ENCODE data around the gene DYNC1H1.

Gene DYNC1H1

DNA sequence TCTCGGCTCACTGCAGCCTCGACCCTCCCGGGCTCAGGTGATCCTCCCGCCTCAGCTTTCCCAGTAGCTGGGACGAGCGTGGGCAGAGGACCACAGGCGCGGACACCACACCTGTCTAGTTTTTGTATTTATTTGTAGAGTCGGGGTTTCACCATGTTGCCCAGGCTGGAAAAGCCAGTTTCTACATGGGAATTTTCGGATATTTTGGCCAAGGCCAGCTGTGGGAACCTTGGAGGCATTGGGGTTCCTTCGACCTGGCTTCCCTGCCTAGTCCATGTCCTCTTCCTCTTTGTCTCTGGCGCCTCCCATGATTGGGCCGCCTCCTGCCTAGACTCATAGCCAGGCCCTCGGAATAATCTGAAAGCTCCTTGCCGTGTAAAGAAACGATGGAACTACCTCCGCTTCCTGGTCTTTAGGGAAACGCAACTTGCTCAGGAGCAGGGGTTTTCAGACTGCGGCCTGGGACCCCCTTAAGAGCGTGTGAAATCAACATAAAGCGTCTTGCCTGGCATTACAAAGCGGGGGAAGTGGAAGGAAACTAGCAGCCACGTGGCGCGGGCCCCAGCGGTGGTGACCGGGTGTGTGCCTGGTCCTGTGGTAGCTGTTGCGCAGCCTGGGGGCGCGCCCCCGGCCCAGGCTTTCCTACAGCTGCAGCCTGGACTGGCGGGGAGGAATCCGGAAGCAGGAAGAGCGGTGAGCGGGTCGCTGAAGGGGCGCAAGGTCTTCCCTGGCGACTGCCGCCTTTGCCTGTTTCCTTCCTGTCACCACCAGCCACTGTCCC lies 123.8 kb downstream of the DYNC1H1 start:
- peak in 1 of 2 donors; percentile 13 for DNase-seq (ENCODE audit: low read depth in 2 of 2)

DNA sequence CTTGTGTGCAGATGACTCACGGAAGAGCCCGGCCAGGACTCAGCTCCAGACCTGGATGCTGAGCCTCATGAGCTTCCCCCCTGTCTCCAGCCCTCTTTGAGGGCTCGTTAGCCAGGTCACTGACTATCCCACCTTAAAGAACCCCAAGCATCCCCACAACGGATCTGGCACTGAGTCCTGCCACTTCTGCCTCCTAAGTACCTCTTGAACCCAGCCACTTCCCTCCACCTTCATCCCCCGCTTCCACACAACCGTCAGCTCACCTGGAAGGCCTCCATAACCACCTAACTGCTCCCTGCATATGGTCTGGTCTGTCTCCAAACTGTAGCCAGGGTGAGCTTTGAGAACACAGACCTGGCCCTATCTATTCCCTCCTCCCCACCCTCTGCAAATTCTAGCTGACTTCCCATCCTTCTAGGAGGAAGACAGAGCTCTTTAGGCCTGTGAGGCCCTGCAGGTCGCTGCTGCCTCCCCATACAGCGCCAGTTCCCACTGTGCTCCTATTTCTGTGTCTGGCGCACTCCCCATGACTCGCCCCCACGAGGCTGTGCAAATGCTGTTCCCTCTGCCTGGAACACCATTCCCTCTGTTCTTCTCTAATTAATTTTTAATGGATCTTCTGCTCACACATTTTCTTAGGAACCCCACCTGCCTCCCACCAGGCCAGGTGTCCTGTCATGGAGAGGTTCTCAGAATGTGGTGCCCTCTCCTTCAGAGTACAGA lies 125.4 kb downstream of the DYNC1H1 start:
- no peak for DNase-seq (ENCODE audit: low read depth in 2 of 2)

DNA sequence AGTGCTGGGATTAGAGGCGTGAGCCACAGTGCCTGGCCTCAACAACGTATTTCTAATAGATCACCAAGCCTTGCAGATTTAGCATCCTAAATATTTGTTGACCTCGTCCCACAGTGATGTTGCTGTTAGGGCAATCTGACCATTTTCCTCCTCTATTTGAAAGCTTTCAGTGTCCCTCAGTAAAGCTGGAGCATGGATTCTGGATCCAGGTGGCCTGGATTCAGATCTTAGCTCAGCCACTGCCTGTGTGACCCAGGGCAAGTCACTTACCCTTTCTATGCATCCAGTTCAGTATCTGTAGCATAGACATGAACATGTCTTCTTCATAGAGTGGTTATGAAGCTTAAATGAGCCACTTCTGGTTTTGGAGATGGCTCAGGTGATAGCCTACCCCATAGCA lies 126.3 kb downstream of the DYNC1H1 start:
- no peak for DNase-seq (ENCODE audit: low read depth in 2 of 2)

DNA sequence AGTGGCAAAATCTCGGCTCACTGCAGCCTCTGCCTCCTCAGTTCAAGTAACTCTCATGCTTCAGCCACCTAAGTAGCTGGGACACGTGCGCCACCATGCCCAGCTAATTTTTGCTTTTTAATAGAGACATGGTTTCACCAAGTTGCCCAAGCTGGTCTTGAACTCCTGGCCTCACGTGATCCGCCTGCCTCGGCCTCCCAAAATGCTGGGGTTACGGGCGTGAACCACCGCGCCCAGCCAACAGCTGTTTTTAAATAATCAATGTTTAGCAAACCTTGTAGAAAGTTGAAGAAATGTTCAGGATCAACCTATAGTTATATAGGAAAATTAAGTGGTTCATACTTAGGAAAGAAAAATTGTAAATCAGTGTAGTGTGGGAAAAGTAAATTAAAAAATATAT lies 128.4 kb downstream of the DYNC1H1 start:
- DNase-seq (ENCODE audit: low read depth in 2 of 2): no peak

DNA sequence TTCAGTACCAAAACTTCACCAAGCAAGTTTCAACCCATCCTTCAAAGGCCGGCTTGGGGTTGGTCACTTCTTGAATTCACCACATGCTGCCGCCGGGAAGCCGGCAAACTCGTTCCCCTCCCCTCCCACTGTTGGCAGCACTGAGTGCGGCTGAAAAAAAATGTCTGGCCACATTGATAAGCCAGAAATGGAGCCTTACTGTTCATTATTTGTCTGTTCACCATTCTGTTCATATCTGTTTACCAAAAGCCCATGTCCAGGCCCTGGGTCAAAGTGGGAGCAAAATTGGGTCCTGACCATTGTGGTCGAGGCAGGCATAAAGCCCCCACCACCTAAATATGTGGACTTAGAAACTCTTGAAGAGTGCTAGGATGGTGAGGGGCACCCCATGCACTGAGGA lies 129.7 kb downstream of the DYNC1H1 start:
- no peak for DNase-seq (ENCODE audit: low read depth in 2 of 2)

DNA sequence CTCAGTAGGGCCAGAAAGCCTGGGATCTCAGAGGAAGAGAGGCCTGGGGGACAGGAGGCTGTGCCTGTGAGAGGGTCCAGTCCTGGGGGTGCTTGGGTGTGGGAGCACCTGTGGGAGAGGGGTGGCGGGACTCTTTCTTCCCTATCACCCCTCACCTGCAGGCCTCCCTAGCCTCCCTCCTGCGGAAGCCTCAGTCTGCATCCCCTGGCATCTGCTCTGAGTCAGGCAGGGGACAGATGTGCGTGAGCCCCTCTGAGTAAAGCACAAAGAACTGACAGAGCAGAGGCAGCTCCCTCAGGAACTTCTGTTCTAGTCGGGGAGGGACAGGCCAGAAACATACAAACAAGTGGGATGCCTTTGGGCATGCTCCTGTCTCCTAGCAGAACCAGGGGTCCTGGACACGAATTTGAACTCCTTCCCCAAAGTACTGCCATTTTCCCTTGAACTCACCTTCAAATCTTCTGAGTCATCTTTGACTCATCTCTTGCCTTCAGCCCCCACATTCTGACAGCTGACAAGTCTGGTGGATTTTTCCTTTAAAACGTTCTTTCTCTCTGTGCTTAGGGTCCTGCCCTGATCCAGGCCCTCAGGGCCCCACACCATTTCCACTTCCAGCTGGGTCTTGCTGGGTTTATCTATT lies 131.0 kb downstream of the DYNC1H1 start:
- DNase-seq (ENCODE audit: low read depth in 2 of 2): no peak

DNA sequence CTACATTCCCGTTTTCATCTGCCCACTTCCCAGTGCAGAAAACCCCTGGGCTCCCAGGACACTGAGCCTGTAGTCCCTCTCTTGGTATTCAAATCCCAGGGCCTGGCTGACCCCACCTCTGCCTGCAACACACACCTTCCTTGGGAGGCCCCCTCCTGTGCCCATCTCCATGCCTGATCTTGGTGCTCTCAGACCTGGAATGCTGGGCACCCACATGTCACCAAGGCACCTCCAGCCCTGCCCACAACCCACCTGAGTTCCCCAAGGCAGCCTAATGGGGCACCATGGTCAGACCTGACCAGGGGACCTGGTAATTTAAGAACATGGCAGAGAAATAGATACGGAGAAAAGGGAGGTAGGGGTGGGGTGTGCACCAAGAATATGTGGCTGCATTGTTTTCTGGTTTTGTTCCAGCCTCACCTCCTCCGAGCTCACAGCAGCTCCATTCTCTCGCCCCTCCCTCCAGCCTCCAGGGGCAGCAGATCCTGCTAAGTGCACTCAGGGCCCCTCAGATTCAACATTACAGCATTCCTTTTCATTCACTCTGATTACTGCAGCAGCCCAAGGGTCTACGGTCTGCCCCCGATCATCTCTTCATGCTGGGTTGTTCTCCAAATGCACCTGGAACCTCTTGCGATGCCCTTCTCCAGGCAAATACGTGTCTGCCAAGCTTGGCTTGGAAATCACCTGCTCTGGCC lies 131.6 kb downstream of the DYNC1H1 start:
- no peak for DNase-seq (ENCODE audit: low read depth in 2 of 2)

DNA sequence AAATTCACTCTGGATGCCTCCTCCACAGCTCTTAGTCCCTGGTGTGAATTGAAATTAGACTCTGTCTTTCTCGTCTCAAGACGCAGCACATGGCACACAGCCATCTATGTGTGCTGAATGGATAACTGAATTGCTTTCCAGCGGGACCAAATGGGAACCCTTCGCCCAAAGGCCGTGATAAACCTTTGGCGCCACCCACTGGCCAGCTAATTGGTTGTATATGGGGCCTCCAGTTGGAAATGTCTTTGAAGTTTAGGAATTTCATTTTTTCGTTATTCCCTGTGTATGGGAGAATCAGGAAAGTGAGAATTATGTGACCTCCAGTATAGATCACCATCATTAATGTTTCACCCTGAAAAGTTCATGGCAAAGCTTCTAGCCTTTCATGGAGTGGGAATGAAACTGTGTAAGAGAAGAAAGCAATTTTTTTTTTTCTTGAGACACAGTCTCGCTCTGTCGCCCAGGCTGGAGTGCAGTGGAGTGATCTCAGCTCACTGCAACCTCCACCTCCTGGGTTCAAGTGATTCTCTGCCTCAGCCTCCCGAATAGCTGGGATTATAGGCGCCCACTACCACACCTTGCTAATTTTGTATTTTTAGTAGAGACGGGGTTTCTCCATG lies 132.3 kb downstream of the DYNC1H1 start:
- peak; percentile 28 to 58 for DNase-seq (ENCODE audit: low read depth in 2 of 2)

DNA sequence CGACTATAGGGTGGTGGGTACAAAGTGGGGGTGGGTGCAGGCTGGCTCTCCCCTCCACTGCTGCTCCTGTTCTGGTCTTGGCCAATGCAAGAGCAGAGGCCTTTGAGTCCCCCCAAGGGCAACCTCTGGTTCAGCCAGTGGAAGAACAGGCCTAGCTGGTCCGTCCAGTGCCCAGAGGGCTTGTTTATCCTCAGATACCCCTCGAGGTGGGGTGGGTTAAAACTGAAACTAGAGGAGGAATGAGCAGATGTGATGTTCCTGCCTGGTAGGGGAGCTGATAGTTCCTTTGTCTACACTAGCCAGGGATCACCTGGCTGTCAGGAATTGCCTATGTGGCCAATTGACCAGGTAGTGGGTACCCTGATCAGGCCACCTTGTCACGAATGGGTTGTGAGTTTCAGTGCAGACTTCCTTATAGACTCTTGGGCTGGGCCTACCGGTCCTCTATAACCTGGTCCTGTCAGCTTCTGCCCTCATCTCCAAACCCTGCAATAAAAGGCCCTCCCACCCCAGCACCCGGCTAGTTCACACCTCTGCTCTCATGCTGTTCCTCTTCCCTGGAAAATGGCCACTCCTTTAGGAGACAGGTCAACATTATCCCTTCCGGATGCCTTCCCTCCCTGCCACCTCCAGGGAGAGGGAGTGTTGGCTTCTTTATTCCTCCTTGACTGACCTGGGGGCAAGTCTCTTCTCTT lies 133.2 kb downstream of the DYNC1H1 start:
- no peak for DNase-seq (ENCODE audit: low read depth in 2 of 2)

DNA sequence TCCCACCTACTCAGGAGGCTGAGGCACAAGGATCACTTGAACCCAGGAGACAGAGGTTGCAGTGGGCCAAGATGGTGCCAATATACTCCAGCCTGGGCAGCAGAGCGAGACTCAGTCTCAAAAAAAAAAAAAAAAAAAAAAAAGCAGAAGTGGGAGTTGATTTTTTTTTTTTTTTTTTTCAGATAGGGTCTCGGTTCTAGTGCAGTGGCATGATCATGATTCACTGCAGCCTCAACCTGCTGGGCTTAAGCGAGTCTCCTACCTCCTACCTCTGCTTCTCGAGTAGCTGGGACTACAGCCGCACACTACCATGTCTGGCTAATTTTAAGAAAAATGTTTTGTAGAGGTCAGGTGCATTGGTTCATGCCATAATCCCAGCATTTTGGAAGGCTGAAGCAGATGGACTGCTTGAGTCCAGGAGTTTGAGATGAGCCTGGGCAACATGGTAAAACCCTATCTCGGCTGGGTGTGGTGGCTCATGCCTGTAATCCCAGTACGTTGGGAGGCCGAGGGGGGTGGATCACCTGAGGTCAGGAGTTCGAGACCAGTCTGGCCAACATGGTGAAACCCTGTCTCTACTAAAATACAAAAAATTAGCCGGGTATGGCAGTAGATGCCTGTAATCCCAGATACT lies 138.8 kb downstream of the DYNC1H1 start:
- no peak for DNase-seq (ENCODE audit: low read depth in 2 of 2)

DNA sequence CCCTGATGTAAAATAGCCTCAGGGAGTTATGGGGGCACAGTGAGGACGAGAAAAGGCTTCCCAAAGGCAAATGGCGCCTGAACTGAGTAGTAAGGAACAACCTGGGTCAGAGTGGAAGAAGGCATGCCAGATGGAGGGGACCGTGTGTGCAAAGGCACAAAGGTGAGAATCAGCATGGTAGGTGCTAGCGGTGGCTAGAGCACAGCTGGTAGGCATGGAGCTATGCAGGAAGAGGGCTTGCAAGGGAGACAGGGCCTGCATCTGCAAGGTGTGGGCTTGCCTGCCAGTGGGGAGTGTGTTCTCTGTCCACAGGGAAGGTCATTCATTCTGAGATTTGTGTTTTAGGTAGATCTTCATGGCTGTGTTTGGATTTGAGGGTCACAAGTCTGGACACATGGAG lies 141.0 kb downstream of the DYNC1H1 start:
- DNase-seq (ENCODE audit: low read depth in 2 of 2): no peak
